ENCODE measurements around the gene ZNF48. TPM values are rescaled to one million over a fixed set of nuclear protein-coding genes. Genes with fewer than 3 reads are reported as not detected.

The ZNF48 gene
- polyA plus RNA-seq, 1 donor (not counting 4 experiments of a cell fraction or from before 2014, with no cell fraction given), result 4.3 TPM

GRCh38 chr16:30375864-30376263 is 19.4 kb upstream of the ZNF48 start:
- no peak overlapping the region for H2AFZ ChIP-seq (ENCODE audit: control insufficient read depth, low read length)
- H3K4me2 ChIP-seq (ENCODE audit: control insufficient read depth, extremely low read depth, insufficient read depth, low read depth, low read length), result no peak overlapping the region
- H3K4me3 ChIP-seq (ENCODE audit: control insufficient read depth in 2 of 3, extremely low read depth in 1 of 3, insufficient read depth in 2 of 3, low read depth in 1 of 3, low read length in 3 of 3), result no peak overlapping the region
- TF ChIP-seq CTCF (optimal IDR thresholded peaks at IDR 0.05 in 1 of 3, IDR thresholded peaks at IDR 0.05 in 1 of 3, conservative IDR thresholded peaks at IDR 0.05 in 1 of 3; ENCODE audit: extremely low read depth in 1 of 3, insufficient read depth in 2 of 3, low read length in 3 of 3), result no peak
- no peak for TF ChIP-seq EZH2 (IDR thresholded peaks at IDR 0.05; ENCODE audit: low read length)
- H3K36me3 ChIP-seq (ENCODE audit: control insufficient read depth in 2 of 2, extremely low read depth in 1 of 2, insufficient read depth in 2 of 2, low read length in 2 of 2), result peaks cover 0 to 2% of the 10 kb centered on the region in 2 experiments
- no peaks in the 10 kb centered on the region for H4K20me1 ChIP-seq (ENCODE audit: control insufficient read depth, extremely low read depth, insufficient read depth, low read length)
- H3K9me1 ChIP-seq (ENCODE audit: control insufficient read depth, extremely low read depth, insufficient read depth, low read length), result no peaks in the 10 kb centered on the region
- H3K9ac ChIP-seq (ENCODE audit: control insufficient read depth, extremely low read depth, insufficient read depth, low read length), result no peak overlapping the region
- DNase-seq (ENCODE audit: low read depth, low spot score) (no peak), FAIRE-seq (no peak)
- H3K4me1 ChIP-seq (ENCODE audit: control insufficient read depth, extremely low read depth, insufficient read depth, low read length), result peaks cover 15% of the 10 kb centered on the region
- no peaks in the 10 kb centered on the region for H3K27me3 ChIP-seq (ENCODE audit: control insufficient read depth, extremely low read depth, insufficient read depth, low read length)
- no peak overlapping the region for H3K27ac ChIP-seq (ENCODE audit: control insufficient read depth, insufficient read depth, low read length)
- dilution Hi-C loops (cut with MboI; ENCODE audit: extremely low pct_ligation_motif_present, low sequenced_read_pairs), result no loop called here
- no peaks in the 10 kb centered on the region for H3K79me2 ChIP-seq (ENCODE audit: control insufficient read depth, insufficient read depth, low read length)
- H3K9me3 ChIP-seq (ENCODE audit: control insufficient read depth, low read depth, low read length), result no peaks in the 10 kb centered on the region

DNA sequence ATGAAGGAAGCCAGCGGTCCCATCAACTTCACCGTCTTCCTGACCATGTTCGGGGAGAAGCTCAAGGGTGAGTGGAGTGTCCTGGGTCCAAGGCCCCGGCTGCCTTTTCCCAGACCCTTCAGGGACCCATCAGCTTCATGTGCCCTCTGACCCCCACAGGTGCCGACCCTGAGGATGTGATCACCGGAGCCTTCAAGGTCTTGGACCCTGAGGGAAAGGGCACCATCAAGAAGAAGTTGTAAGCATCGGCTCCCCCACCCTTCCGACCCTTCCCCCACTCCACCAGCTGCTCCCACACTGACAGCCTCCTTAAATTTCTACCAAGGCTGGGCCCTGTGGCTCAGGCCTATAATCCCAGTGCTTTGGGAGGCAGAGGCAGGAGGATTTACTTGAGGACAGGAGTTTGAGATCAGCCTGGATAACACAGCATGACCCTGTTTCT is 18.7 kb upstream of the ZNF48 start:
- peaks cover 0 to 2% of the 10 kb centered on the region in 2 experiments for H3K36me3 ChIP-seq (ENCODE audit: control insufficient read depth in 2 of 2, extremely low read depth in 1 of 2, insufficient read depth in 2 of 2, low read length in 2 of 2)
- H4K20me1 ChIP-seq (ENCODE audit: control insufficient read depth, extremely low read depth, insufficient read depth, low read length), result no peaks in the 10 kb centered on the region
- no peaks in the 10 kb centered on the region for H3K27me3 ChIP-seq (ENCODE audit: control insufficient read depth, extremely low read depth, insufficient read depth, low read length)
- H3K9me3 ChIP-seq (ENCODE audit: control insufficient read depth, low read depth, low read length), result no peaks in the 10 kb centered on the region
- dilution Hi-C loops (cut with MboI; ENCODE audit: extremely low pct_ligation_motif_present, low sequenced_read_pairs), result no loop called here
- no peaks in the 10 kb centered on the region for H3K9me1 ChIP-seq (ENCODE audit: control insufficient read depth, extremely low read depth, insufficient read depth, low read length)
- FAIRE-seq, result no peak
- no peak for DNase-seq (ENCODE audit: low read depth, low spot score)
- H3K9ac ChIP-seq (ENCODE audit: control insufficient read depth, extremely low read depth, insufficient read depth, low read length), result no peak overlapping the region
- no peak overlapping the region for H3K4me2 ChIP-seq (ENCODE audit: control insufficient read depth, extremely low read depth, insufficient read depth, low read depth, low read length)
- TF ChIP-seq CTCF (optimal IDR thresholded peaks at IDR 0.05 in 1 of 3, IDR thresholded peaks at IDR 0.05 in 1 of 3, conservative IDR thresholded peaks at IDR 0.05 in 1 of 3; ENCODE audit: extremely low read depth in 1 of 3, insufficient read depth in 2 of 3, low read length in 3 of 3) (no peak), EZH2 (IDR thresholded peaks at IDR 0.05; ENCODE audit: low read length) (no peak)
- H3K27ac ChIP-seq (ENCODE audit: control insufficient read depth, insufficient read depth, low read length), result no peak overlapping the region
- H3K4me3 ChIP-seq (ENCODE audit: control insufficient read depth in 2 of 3, extremely low read depth in 1 of 3, insufficient read depth in 2 of 3, low read depth in 1 of 3, low read length in 3 of 3), result no peak overlapping the region
- no peaks in the 10 kb centered on the region for H3K79me2 ChIP-seq (ENCODE audit: control insufficient read depth, insufficient read depth, low read length)
- H3K4me1 ChIP-seq (ENCODE audit: control insufficient read depth, extremely low read depth, insufficient read depth, low read length), result peaks cover 9% of the 10 kb centered on the region
- no peak overlapping the region for H2AFZ ChIP-seq (ENCODE audit: control insufficient read depth, low read length)
